IPS DF 19.7 (cell line): ENCODE results near the gene SRGAP3.

Source experiments
- DNase-seq: peaks from one replicate; pipeline ENCODE4 v3.0.0-alpha.2; 2013; ENCODE audit warnings: low read depth, low spot score

The SRGAP3 gene

DNA sequence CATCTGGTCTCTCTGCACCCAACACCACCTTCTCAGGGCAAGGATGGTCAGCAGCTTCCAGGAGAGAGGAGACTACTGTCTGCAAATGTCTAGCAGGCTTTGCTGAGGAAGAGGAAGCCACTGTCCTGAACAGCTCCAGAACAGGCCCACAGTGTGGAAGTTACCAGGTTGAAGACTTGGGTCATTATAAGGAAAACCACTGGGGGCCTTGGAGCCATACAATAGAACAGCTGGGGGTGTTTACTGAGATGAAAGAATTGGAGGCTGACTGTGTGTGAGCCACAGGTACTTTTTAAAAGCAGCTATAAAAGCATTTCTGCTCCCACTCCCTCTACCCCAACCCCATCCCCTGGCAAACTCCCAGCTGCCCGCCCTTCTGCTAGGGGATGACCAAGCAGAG is 24.2 kb downstream of the SRGAP3 start:
- no peak for DNase-seq

DNA sequence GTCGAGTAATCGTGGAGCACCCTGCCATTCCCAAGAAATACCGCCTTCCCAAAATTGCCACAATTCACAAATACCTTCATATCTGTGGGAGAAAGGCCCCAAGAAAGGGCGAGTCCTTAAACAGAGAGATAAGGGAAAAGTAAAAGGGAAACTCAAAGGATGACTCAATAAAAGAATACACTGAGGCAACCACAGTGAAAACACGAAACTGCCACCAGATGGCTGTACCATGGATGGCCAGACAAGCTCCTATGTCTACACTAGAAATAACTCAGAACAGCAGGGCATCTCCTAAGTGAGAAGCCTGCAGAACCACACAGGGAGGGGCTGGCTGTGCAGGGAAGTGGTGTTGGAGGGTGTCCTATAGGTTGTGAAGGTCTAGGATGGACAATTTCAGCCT is 25.0 kb downstream of the SRGAP3 start:
- no peak for DNase-seq

DNA sequence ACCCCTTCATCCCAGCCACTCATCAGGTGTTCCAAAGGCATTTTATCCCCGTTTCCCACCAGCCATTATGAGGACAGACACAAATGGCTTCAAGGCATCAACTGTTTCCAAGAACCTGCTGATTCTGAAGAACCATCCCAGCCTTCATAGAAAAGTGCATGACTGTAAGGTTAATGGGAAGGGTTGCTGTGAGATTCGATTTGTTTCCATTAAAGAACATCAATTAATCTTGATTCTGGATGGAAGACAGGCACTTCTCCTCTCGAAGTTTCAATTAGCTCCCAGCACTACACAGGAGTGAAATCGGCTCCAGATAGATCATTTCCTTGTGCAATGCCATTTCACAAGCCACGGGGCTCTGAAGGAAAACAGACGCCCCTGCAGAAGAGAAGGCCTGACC is 25.8 kb downstream of the SRGAP3 start:
- no peak for DNase-seq

DNA sequence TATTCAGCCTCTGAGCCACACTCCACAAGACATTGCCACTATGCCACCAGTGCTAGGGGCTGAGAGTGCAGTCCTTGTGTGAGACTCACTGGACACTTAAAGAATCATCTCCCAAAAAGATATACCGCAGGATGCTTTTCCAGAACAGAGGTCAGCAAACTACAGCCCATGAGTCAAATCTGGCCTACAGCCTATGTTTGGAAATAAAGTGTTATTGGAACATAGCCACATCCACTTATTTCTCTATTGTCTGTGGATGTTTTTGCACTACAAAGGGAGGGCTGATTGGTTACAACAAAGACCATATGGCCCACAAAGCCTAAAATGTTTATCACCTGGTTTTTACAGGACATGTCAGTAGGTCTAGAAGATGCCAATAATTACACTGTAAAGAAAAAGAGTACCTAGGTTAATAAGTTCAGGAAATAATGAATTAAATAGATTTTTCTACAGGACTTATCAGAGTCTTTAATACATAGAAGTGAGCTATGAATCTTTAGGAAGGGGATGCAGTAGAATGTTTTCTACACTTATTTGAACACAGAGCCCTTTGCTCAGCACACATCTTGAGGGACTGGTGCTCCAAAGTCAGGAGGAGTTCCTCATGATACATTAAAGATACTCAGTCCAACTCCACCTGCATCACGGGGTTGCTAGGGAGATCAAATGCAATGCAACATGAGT is 26.3 kb downstream of the SRGAP3 start:
- no peak for DNase-seq

DNA sequence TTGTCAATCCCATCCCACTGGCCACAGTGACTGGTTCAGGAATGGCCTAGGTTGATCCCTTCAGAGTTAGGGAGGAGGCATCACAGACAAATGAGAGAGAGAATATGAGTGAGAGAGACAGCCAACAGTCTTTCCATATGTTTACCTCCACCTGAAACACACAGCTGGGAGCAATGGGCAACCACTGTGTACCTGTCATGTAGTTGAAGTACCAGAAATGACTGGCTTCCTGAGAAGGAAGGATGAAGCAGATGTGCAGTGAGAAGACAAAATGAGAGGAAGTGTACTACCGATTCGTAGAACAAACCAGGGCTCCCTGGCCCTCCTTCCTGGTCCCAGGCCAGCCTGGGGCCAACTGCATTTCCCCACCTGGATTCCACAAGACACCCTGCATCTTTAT is 27.4 kb downstream of the SRGAP3 start:
- no peak for DNase-seq

DNA sequence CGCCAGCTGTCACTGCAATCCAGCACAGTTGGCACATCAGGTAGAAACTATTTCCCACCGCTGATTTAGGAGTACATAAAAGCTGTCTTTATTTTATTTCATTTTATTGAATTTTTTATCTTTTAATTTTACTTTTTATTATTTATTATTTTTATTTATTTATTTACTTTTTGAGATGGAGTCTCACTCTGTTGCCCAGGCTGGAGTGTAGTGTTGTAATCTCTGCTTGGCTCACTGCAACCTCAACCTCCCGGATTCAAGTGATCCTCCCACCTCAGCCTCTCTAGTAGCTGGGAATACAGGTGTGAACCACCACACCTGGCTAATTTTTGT is 31.0 kb downstream of the SRGAP3 start:
- no peak for DNase-seq

DNA sequence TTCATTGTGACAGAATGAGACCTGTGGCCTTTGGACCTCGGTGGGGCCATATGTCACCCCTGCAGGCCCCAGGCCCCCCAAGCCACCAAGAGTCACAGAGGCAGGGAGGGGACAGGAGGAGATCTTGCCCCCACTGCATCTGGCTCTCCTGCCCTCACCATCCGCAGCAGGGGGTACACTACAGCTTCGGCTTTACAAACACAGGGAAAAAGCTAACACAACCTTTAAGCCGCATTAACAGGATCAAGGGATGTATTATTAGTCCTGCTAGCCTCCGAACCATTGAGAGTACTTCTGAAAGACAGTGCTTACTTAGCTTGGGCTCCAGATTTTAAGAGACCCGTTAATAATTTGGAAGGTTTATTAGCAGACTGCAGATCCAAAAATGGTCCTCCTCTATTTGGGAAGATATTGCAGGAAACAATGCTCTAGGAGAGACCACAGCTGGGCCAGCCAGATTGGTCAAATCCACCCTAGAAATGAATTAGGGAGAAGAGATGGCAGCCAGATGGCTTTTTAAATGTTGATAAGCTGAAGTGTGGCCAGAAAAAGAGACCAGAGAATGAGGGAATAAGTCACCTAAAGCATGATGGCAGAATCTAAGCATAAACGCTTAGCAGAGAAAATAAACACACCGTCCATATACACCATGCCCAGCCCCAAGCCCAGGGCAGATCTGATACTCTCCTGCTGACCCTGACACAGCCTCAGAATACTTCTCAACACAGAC is 31.5 kb downstream of the SRGAP3 start:
- DNase-seq: no peak

DNA sequence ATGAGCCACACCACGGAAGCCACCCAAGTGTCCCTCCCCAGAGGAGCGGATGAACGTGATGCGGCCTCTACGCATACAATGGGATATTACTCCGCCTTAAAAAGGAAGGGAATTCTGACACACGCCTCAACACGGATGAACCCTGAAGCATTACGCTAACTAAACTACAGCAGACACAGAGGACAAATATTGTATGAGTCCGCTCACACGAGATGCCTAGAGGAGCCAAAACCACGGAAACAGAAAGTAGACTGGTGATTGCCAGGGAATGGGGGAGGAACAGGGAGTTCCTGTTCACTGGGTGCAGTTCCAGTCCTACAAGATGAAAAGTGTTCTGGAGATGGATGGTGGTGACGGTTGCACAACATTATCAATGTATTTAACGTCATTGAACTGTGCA is 32.7 kb downstream of the SRGAP3 start:
- no peak for DNase-seq

DNA sequence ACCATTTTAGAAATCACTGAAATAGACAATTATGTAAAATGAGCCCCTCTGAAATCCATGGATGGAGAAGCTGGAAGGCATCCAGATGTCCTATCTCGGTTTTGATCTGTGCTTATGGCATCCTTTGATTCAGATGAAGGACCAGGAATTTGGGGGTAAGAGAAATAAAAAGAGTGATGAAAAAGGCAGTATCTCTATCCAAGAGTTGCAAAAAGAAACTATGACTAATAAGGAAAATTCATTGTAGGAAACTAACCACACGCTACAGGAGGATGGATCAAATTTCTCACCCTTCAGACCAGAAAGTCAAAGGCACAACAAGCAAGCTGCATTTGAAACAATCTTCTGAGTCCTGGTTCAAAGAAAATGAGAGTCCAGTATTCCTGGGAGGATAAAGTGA is 34.8 kb downstream of the SRGAP3 start:
- DNase-seq: no peak

DNA sequence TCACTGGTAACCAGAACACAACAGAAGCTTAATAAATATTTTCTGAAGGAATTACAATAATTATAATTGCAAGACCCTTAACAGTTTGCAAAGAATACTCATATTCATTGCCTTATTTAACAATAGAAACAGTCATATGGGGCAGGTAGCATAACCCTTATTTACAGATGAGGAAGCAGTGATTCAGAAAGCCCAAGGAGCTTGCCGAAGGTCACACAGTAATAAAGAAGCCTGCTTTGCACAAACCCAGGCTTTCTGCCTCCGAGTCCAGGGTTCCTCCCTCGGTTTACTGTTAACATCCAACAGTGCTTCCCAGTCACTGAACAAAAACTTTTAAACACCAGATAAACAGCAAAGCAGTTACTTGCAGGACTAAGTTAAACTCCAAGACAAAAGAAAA is 35.3 kb downstream of the SRGAP3 start:
- no peak for DNase-seq

DNA sequence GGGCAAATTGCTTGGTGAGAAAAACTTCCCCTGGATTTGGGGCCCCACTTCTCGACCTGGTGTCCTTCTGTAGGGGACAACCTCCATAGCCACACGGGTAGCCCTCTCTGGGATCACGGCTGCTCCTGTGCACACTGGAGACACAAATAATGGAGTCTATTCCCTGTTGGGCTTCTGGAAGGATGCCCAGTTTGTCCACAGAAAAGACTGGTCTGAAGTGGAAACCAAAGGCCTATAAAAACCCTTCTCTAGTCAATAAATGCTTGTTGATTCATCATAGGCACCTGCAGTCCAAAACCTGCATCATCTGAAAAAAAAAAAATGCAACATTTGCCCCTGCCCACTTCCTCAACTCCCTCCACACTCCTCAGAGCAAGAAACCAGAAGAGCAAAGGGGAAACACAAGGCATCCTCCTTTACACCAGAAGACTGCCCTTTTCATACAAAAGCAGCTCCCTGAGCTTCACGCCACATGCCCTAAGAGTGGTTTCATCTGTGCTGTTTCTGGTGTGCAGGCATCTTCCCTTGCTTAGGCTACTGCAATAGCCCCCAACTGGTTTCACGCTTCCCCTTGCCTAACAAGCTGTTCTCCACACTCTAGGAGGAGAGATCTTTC is 36.3 kb downstream of the SRGAP3 start:
- no peak for DNase-seq

DNA sequence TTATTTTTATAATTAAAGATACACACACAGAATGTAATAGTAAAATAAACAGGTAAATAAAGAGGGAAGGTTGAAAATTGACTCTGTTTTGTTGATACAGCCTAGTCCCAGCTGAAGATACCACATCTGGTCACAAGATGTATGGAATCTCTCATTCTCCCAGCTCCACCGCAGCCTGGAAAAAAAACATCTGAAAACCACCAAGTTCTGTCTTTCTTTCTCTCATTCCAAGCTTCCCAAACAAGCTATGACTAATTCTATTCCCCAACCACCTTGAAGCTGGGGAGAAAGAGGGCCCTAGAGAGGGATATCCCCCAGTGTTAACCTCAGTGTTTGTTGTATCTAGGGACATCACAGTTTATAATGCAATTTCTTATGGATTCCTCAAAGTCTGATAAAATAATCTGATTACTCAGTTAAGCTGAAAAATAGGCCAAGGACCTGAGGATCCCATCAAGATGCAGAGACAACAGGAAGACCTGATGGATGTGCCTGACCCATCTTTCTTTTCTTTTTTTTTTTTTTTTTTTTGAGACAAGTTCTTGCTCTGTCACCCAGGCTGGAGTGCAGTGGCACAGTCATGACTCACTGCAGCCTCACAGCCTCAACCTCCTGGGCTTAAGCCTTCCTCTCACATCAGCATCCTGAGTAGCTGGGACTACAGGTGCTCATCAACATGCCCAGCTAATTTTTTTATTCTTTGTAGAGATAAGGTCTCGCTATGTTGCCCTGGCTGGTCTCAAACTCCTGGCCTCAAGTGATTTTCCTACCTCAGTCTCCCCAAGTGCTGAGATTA is 38.1 kb downstream of the SRGAP3 start:
- no peak for DNase-seq

DNA sequence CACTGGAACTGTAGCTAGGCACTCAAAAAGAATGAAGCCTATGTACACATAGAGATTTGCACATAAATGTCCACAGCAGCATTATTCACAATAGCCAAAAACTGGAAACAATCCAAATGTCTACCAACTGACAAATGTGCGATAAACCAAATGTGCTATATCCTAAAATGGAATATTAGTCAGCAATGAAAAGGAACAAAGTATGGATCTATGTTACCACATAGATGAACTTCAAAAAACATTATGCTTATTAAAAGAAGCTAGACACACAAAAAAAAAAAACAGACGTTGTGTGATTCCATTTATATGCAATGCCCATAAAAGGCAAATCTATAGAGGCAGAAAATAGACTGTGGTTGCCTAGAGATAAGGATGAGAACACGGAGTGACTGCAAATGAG is 39.7 kb downstream of the SRGAP3 start:
- DNase-seq: no peak

DNA sequence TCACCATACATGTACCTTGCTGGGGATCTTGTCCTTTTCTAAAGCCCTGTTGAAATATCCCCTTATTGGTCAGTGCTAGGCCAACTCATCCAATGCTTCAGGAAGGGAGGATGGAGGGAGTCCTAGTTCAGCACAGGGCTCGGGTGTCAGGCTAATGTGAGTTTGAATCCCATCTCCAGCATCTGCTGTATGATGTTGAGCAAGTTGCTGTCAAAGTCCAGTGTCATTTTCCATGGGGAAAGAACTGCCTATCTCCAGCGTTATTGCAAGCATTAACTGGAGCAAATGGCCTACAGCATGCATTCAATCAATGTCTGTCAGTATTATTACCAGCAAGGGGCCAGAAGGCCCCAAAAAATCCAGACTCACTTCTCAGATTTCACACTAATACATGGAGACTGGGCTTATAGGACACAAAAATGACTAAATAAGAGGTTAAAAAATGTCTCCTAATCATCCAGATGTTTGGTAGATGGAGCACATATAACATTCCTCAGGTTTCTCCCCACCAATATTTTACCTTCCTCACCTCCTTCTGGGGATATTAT is 40.8 kb downstream of the SRGAP3 start:
- no peak for DNase-seq

DNA sequence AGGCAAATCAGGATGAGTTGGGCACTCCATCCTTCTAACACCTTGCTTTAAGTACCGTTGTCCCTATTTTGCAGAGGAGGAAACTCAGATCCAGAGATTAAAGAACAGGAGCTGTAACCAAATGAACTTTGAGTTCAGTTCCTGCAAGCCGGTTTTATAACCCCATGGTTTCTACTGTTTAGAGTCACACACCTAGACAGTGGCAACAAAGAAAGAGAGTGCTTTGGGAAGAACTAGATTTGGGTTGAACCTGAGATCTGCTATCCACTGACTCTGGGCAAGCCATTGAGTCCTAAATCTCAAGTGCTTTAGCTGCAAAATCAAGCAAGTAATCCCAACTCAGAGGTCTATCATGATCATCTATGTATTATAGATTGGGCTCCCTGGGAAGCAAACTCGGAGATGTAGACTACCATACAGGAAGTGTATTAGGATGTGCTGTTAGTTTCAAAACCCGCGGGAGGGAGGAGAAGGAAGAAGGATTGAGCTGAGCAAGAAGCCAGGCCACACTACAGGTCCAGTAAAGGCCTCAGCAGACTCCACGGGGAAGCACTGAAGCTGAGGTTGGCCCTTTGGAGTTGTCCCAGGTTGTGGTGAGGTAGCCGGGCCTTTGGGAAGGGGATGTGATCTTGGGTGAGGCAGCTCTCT is 42.2 kb downstream of the SRGAP3 start:
- DNase-seq: no peak

DNA sequence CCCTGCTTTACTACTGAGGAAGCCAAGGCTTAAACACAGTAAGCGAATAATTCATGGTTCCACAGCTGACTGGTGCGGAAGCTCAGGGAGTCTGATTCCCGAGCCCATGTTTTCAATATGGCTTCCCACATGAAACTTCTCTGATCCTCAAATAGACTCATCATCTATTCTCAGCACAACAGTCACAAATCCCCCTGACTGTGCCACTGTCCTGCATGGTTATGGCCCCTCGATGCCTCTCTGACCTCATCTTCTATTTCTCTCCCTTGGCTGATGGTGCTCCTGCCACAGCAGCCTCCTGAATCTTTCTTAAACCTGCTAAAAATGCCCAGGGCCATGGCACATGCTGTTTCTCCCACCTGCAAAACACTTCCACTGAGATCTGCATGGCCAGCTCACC is 43.2 kb downstream of the SRGAP3 start:
- no peak for DNase-seq

DNA sequence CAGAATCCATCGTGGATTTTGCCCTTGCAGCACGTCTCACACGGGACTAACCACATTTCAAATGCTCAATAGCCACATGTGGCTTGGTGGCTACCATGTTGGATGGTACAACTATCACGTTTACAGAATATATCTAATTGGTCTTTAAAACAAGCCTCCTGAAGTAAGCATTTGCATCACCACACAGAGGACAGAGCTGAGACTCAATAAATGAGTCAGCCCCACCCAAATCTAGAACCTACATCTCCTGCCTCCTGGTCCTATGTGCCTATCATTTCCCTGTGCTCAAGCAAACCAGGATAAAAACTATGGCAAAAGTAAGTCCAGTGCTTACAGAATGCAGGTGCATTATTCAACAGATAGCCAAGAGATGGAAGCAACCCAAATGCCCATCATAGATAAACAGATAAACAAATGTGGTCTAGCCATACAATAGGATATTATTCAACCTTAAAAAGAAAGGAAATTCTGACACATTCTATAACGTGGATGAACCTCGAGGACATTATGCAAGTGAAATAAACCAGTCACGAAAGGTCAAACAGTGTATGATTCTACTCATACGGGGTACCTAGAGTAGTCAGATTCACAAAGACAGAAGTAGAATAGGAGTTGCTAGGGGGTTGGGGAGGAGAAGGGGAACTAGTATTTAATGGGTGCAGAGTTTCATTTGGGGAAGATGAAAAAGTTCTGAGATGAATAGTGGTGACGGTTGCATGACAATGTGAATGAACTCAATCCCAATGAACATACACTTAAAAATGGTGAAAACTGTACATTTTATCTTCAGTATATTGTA is 43.9 kb downstream of the SRGAP3 start:
- DNase-seq: no peak

DNA sequence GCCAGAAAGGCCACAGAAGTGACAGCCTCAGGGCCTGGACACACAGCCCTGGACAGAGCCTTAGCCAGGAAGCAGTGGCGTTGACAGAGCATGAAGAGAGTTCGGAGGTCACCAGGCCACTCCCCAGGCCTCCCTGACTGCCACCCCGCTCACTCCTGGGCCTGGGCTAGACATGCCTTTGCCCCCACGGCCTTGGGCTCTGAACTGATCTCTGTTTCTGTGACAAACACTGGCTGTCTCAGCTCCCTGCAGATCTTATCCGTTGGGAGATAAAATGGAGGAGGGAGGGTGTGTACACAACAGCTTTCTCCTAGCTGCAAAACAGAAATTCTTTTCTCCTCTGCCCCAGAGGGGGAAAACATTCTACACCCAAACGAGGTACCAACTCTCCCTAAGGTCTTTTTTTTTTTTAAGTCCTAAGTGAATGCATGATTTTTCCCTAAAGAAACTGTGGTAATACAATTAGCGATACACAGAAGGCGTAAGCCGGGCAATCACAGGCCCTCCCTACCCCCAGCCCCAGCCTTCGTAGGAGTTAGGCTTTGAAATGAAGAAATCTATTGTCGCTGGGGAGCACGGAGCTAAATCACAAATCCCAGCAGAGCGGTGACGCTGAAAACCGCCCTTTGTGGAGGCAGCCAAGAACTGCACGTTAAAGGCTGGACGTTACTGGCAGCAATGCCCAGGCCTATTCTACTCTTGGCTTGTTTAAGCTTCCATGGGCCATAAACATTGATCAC is 45.0 kb downstream of the SRGAP3 start:
- no peak for DNase-seq

DNA sequence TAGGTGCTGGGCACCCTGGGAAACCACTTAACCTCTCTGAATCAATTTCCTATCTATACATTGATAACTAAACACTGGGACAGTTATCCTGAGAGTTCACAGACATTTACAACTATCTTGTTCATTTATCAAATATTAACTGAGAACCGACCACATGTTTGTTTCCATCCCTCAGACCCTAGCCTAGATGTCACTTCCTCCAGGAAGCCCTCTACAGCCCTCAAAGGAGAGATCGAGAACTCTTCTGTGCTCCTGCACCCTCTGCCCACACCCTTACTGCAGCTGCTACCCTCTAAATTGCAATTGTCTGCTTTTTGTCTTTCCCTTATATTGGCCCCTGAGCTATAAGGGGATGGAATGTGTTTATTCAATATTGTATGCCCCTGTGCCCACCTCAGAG is 46.1 kb downstream of the SRGAP3 start:
- DNase-seq: no peak

DNA sequence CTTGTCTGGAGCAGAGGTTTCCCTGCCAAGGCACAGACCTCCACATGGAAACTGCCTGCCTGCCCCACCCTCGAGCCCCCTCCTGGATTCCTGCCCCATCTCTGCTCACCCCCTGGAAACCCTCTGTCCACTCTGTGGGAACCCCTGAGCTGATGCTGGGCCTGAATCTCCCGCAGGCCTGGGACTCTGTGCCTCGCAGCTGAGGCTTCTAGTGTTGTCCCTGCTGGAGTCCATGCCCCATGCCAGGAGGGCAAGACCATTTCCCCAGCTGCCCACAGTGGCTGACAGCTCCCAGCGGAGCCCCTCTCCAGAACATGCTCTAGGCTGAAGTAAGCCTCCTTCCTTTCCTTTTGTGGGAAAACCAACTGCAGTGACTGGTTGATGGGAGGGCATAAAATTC is 46.9 kb downstream of the SRGAP3 start:
- DNase-seq: no peak
